Endothelial cell of umbilical vein (primary cell): ENCODE data around the gene MED8. TPM values are rescaled to one million over a fixed set of nuclear protein-coding genes. Genes with fewer than 3 reads are reported as not detected.
"Not testable (repeated sequence)": the region's sequence is repeated elsewhere in the genome, so short reads cannot be mapped to it uniquely, and the experiment has no call there.

Experiments used
- BruUV-seq: library from RNA; stranded (reverse); fragments of 400-500 nt; replicated peaks from 2 replicates; lab custom pipeline; 2021; lab: Mats Ljungman, UMichigan
- CTCF ChIA-PET: fragments of 300-600, 350-600 bp; sonication (Branson Sonifier 250); formaldehyde crosslinking; loops from one replicate; lab custom pipeline; 2021; ENCODE audit warnings: antibody characterized with exemption, inconsistent platforms; lab: Charles Lee
- POLR2A ChIA-PET: fragments of 300-600, 350-600 bp; sonication (Branson Sonifier 250); formaldehyde crosslinking; loops from one replicate; lab custom pipeline; 2021; ENCODE audit warnings: antibody characterized with exemption, inconsistent platforms; lab: Charles Lee
- DNase-seq: peaks from one replicate; pipeline ENCODE4 v3.0.0-alpha.2; 2011; ENCODE audit warnings: low read depth, low spot score
- FAIRE-seq: peaks from 2 replicates; lab custom pipeline; 2011; peaks lifted over from hg19 to GRCh38; lab: Jason Lieb, UNC
- H2AFZ ChIP-seq: 2 replicates; pipeline ENCODE4 v1.6.0; 2012; ENCODE audit warnings: low read depth, low read length, control low read depth, inconsistent platforms
- H3K27ac ChIP-seq: 2 replicates; pipeline ENCODE4 v1.5.1; 2011; ENCODE audit warnings: low read depth, mild to moderate bottlenecking, control low read depth, low read length, moderate library complexity; ENCODE audit not compliant: insufficient read depth
- H3K27me3 ChIP-seq, 2 experiments: 2 replicates each; pipeline versions ENCODE4 v1.6.0 to v1.6.1; 2011; ENCODE audit warnings: low read length in 2 of 2, mixed read lengths in 1 of 2; ENCODE audit not compliant: control insufficient read depth in 2 of 2, insufficient read depth in 2 of 2
- H3K36me3 ChIP-seq, 2 experiments: 2 replicates in 1 of 2; 3 replicates in 1 of 2; pipeline ENCODE4 v1.5.1; 2011; ENCODE audit warnings: low read length in 2 of 2, mild to moderate bottlenecking in 1 of 2, moderate library complexity in 1 of 2; ENCODE audit not compliant: control insufficient read depth in 2 of 2, insufficient read depth in 2 of 2; ENCODE audit errors: extremely low read depth in 1 of 2
- H3K4me1 ChIP-seq: 3 replicates; pipeline ENCODE4 v1.5.1; 2011; ENCODE audit warnings: mild to moderate bottlenecking, low read length; ENCODE audit not compliant: control insufficient read depth, insufficient read depth; ENCODE audit errors: extremely low read depth
- H3K4me2 ChIP-seq: 2 replicates; pipeline ENCODE4 v1.6.1; 2011; ENCODE audit warnings: low read length, control low read depth, mixed read lengths; ENCODE audit not compliant: insufficient read depth
- H3K4me3 ChIP-seq, 3 experiments: fragments of 200-600 bp in 1 of 3; sonication (generic), shearing (Covaris generic) in 1 of 3; replicated peaks in 1 of 3; 2 replicates each; pipeline ENCODE4 v1.5.1; 2011 to 2016; ENCODE audit warnings: control low read depth in 3 of 3, low read length in 3 of 3, mild to moderate bottlenecking in 2 of 3, inconsistent platforms in 1 of 3, low read depth in 1 of 3, moderate library complexity in 1 of 3; ENCODE audit not compliant: insufficient read depth in 1 of 3
- H3K79me2 ChIP-seq: 2 replicates; pipeline ENCODE4 v1.6.0; 2012; ENCODE audit warnings: low read length, inconsistent platforms; ENCODE audit not compliant: control insufficient read depth, insufficient read depth
- H3K9ac ChIP-seq: replicated peaks from 2 replicates; pipeline ENCODE3; 2011; ENCODE audit warnings: low read length, control low read depth; ENCODE audit not compliant: insufficient read depth; ENCODE audit errors: extremely low read depth
- H3K9me1 ChIP-seq: replicated peaks from 3 replicates; pipeline ENCODE4 v1.6.0; 2011; ENCODE audit warnings: mild to moderate bottlenecking, low read length; ENCODE audit not compliant: control insufficient read depth, insufficient read depth; ENCODE audit errors: extremely low read depth
- H3K9me3 ChIP-seq: replicated peaks from 2 replicates; pipeline ENCODE4 v1.5.1; 2012; ENCODE audit warnings: low read length, inconsistent platforms; ENCODE audit not compliant: control insufficient read depth, insufficient read depth
- H4K20me1 ChIP-seq: replicated peaks from 2 replicates; pipeline ENCODE3; 2011; ENCODE audit warnings: mild to moderate bottlenecking, low read length; ENCODE audit not compliant: control insufficient read depth, insufficient read depth; ENCODE audit errors: extremely low read depth
- CTCF ChIP-seq, 2 donors: IDR thresholded peaks; 1 replicate in 1 of 2; 2 replicates in 1 of 2; pipeline ENCODE4 v1.5.1; 2011; ENCODE audit warnings: low read length in 2 of 2, mild to moderate bottlenecking in 2 of 2, moderate library complexity in 2 of 2, control low read depth in 1 of 2, inconsistent platforms in 1 of 2, low read depth in 1 of 2; ENCODE audit not compliant: insufficient read depth in 1 of 2; ENCODE audit errors: extremely low read depth in 1 of 2
- EZH2 ChIP-seq: IDR thresholded peaks from 2 replicates; pipeline ENCODE4 v1.6.1; 2012; ENCODE audit warnings: borderline replicate concordance, low read depth, mild to moderate bottlenecking, moderate library complexity, low read length, inconsistent platforms; ENCODE audit not compliant: severe bottlenecking
- FOS ChIP-seq: IDR thresholded peaks from 2 replicates; pipeline ENCODE4 v1.6.1; 2011; ENCODE audit warnings: mild to moderate bottlenecking, low read length, moderate library complexity, borderline replicate concordance; ENCODE audit not compliant: insufficient read depth
- GATA2 ChIP-seq: IDR thresholded peaks from 2 replicates; pipeline ENCODE4 v1.7.0; 2011; ENCODE audit warnings: low read depth, mild to moderate bottlenecking, moderate library complexity, mixed read lengths, low read length; ENCODE audit not compliant: insufficient read length, insufficient read depth
- JUN ChIP-seq: IDR thresholded peaks from 2 replicates; pipeline ENCODE4 v1.6.1; 2011; ENCODE audit warnings: borderline replicate concordance, low read depth; ENCODE audit not compliant: insufficient read length, insufficient read depth
- MAX ChIP-seq: IDR thresholded peaks from 2 replicates; pipeline ENCODE4 v1.6.1; 2011; ENCODE audit not compliant: insufficient read depth, insufficient read length
- MYC ChIP-seq: IDR thresholded peaks from one replicate; pipeline ENCODE4 v1.6.1; 2011; ENCODE audit warnings: mild to moderate bottlenecking, low read depth, low read length
- POLR2A ChIP-seq: IDR thresholded peaks from 2 replicates; pipeline ENCODE4 v1.6.1; 2012; ENCODE audit warnings: low read depth, mild to moderate bottlenecking, control low read depth, low read length
- POLR2AphosphoS5 ChIP-seq: IDR thresholded peaks from 2 replicates; pipeline ENCODE4 v1.6.1; 2012; ENCODE audit warnings: low read depth, mild to moderate bottlenecking, control low read depth, low read length, moderate library complexity; ENCODE audit not compliant: insufficient read depth
- dilution Hi-C: fragments of 300-500 bp; cut with MboI; formaldehyde crosslinking; loops from one replicate; pipeline ENCODE4 v1.15.0; 2019; ENCODE audit warnings: low sequenced_read_pairs; ENCODE audit not compliant: extremely low pct_ligation_motif_present
- intact Hi-C: fragments of 100-400 bp; cut with micrococcal nuclease; formaldehyde crosslinking; loops from one replicate; pipeline ENCODE4 v1.10.0; 2022
- polyA plus RNA-seq, 4 experiments: library from polyadenylated mRNA; depleted of rRNA in 3 of 4; stranded (reverse) in 3 of 4; unstranded in 1 of 4; fragments of >200 nt; gene quantifications; 2 replicates each; pipeline versions ENCODE4 v1.2.1 to v1.2.3, GENCODE V29; 2011 to 2012; ENCODE audit warnings: missing spikeins in 1 of 4
- total RNA-seq: library from RNA; stranded (reverse); gene quantifications from 2 replicates; pipeline ENCODE4 v1.2.3, GENCODE V29; 2021

The MED8 gene
- total and polyA plus RNA-seq, 2 donors (not counting 3 experiments of a cell fraction or from before 2014, with no cell fraction given): 19.6 to 45.6 TPM

GRCh38 chr1:43370564-43370963 lies 19.0 kb downstream of the MED8 start:
- dilution Hi-C loops (no loop called here), intact Hi-C loops (no loop called here)
- H3K79me2 ChIP-seq: peaks cover 35% of the 10 kb centered on the region
- no peaks in the 10 kb centered on the region for H3K36me3 ChIP-seq
- DNase-seq (no peak), FAIRE-seq (no peak)
- no peak for TF ChIP-seq EZH2
- TF ChIP-seq GATA2: no peak
- no peak for TF ChIP-seq FOS
- TF ChIP-seq POLR2A: no peak
- no peak for TF ChIP-seq JUN
- TF ChIP-seq MAX: no peak
- TF ChIP-seq CTCF (IDR thresholded peaks at IDR 0.05; ENCODE audit: extremely low read depth in 1 of 2, insufficient read depth in 1 of 2, low read depth in 1 of 2, low read length in 2 of 2): no peak
- no peak for TF ChIP-seq MYC
- no peak for TF ChIP-seq POLR2AphosphoS5
- H3K9ac ChIP-seq: no peak overlapping the region
- no peak overlapping the region for H3K4me2 ChIP-seq
- no peaks in the 10 kb centered on the region for H3K9me3 ChIP-seq
- H3K27me3 ChIP-seq: no peaks in the 10 kb centered on the region
- BruUV-seq: no TSS peak
- H3K4me1 ChIP-seq: peaks cover 42% of the 10 kb centered on the region
- H3K9me1 ChIP-seq: no peaks in the 10 kb centered on the region
- H2AFZ ChIP-seq: no peak overlapping the region
- H4K20me1 ChIP-seq: no peaks in the 10 kb centered on the region
- no peak overlapping the region for H3K27ac ChIP-seq
- H3K4me3 ChIP-seq: no peak overlapping the region
- POLR2A ChIA-PET: no interaction called here
- CTCF ChIA-PET: no interaction called here

GRCh38 chr1:43369779-43370178 lies 19.8 kb downstream of the MED8 start:
- CTCF ChIA-PET, BruUV-seq, H3K27ac ChIP-seq, H3K27me3 ChIP-seq, H3K9ac ChIP-seq, DNase-seq, H4K20me1 ChIP-seq, H3K36me3 ChIP-seq, H3K9me3 ChIP-seq, H3K4me3 ChIP-seq, H2AFZ ChIP-seq, H3K4me2 ChIP-seq, dilution Hi-C loops, H3K9me1 ChIP-seq, FAIRE-seq: not testable (repeated sequence)
- Histone ChIP-seq H3K4me1 (peaks cover 42% of the 10 kb centered on the region), H3K79me2 (peaks cover 41% of the 10 kb centered on the region)
- POLR2A ChIA-PET: interaction anchor here (0.7 kb wide), 1 partner anchor 139 kb away, joined by 5 read pairs; no protein-coding TSS in a partner anchor
- intact Hi-C loops: loop anchor here (2.0 to 5.0 kb wide), 2 partner anchors 45 to 142 kb away; no protein-coding TSS in a partner anchor
